Measurements from ENCODE around the gene PTPRT. TPM values are rescaled to one million over a fixed set of nuclear protein-coding genes. Genes with fewer than 3 reads are reported as not detected.

The PTPRT gene
- total RNA-seq, 2 donors from 2014 or later, result 0.11 to 0.35 TPM

DNA sequence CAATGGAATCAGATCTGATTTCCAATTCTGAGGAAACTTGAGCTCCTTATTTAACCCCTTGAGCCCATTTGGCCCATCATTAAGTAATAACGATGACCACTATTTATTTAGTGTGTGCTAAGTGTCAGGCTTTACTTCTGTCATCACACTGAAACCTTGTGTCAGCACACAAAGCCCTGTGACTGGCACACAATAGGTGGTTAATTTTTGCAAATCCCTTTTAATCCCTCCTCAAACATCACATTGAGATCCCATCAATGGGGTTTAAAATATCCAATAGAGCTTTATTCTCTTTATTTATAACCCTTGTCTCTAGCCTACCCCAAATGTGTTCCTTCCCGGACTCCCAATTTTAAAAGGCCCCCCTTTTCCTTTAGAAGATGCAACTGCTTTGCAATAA lies 914.7 kb downstream of the PTPRT start:
- no peaks in the 10 kb centered on the region for H3K4me1 ChIP-seq
- no peak overlapping the region for H3K27ac ChIP-seq
- TF ChIP-seq, protein P1, sequence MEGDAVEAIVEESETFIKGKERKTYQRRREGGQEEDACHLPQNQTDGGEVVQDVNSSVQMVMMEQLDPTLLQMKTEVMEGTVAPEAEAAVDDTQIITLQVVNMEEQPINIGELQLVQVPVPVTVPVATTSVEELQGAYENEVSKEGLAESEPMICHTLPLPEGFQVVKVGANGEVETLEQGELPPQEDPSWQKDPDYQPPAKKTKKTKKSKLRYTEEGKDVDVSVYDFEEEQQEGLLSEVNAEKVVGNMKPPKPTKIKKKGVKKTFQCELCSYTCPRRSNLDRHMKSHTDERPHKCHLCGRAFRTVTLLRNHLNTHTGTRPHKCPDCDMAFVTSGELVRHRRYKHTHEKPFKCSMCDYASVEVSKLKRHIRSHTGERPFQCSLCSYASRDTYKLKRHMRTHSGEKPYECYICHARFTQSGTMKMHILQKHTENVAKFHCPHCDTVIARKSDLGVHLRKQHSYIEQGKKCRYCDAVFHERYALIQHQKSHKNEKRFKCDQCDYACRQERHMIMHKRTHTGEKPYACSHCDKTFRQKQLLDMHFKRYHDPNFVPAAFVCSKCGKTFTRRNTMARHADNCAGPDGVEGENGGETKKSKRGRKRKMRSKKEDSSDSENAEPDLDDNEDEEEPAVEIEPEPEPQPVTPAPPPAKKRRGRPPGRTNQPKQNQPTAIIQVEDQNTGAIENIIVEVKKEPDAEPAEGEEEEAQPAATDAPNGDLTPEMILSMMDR (IDR thresholded peaks at IDR 0.05), result no peak
- H3K36me3 ChIP-seq, result no peaks in the 10 kb centered on the region
- H3K9me3 ChIP-seq, result no peaks in the 10 kb centered on the region
- no peaks in the 10 kb centered on the region for H3K27me3 ChIP-seq
- no peak overlapping the region for H3K4me3 ChIP-seq
- DNase-seq (ENCODE audit: low spot score), result no peak

DNA sequence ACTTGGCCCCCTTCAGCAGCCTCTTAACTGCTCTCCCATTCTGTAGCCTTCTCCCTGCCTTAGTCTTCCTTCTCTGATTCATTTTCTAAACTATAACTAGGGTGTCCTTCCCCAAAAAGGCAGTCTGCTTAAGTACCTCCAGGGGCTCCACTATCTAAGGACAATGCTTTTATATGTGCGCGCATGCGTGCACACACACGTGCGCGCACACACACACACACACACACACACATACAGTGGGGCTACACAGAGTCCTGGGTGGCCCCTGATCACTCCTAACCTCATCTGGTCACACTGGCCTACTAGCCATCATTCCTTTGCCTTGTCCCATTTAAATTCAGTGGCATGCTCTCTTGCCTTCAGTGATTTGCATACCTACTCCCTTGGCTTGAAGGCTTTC lies 917.2 kb downstream of the PTPRT start:
- Histone ChIP-seq H3K9me3 (no peaks in the 10 kb centered on the region), H3K36me3 (no peaks in the 10 kb centered on the region), H3K4me3 (no peak overlapping the region), H3K27me3 (no peaks in the 10 kb centered on the region), H3K27ac (no peak overlapping the region), H3K4me1 (no peaks in the 10 kb centered on the region)
- DNase-seq (ENCODE audit: low spot score), result no peak
- TF ChIP-seq, protein P1 (IDR thresholded peaks at IDR 0.05), result no peak

DNA sequence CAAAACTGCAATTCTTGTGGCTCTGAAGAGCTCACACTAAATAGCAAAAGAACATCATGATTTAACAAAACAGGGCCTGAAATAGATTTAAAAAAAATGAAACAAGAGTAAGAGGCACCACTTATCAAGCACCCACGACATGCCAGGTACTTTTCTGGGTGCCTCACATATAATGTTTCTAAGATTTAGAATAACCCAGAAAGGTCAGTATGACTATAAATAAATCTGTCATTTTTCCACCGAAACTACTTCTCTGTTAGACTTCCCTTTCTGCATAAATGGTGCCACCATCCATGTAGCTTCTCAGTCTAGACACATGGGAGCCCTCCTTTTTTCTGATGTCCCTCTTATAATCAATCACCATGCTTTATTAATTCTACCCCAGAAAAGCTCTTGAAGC lies 919.2 kb downstream of the PTPRT start:
- no peaks in the 10 kb centered on the region for H3K27me3 ChIP-seq
- H3K36me3 ChIP-seq, result no peaks in the 10 kb centered on the region
- H3K4me3 ChIP-seq, result no peak overlapping the region
- no peak overlapping the region for H3K27ac ChIP-seq
- no peaks in the 10 kb centered on the region for H3K4me1 ChIP-seq
- DNase-seq (ENCODE audit: low spot score), result no peak
- H3K9me3 ChIP-seq, result no peaks in the 10 kb centered on the region
- TF ChIP-seq, protein P1 (IDR thresholded peaks at IDR 0.05), result no peak

DNA sequence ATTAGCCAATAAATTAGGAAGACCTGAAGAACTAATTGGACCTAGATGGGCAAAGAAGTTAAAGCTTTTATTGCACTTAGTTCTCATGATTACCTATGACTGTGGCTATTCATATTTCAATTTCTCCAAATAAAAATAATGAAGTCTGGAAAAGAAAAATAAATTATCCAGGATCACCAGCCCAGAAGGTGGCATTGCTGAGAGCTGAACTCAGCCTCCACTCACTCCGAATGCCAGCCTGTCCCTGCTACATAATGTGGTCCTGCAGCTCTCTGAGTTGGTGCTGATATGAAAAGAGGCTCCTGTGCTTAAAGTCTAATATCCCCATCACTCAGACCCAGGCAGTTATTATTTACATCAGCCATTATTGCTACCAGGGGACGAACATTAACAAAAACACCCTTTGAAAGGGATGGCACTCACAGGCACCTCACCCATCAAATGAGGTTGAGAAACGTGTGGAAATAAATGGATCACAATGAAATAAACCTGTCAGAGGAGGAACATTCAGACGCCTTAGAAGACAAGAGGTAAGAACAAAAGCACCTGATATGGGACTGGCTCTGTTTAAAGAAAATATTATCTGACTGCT lies 921.8 kb downstream of the PTPRT start:
- no peak for DNase-seq (ENCODE audit: low spot score)
- Histone ChIP-seq H3K36me3 (no peaks in the 10 kb centered on the region), H3K9me3 (no peaks in the 10 kb centered on the region), H3K4me1 (no peaks in the 10 kb centered on the region), H3K27ac (no peak overlapping the region), H3K4me3 (no peak overlapping the region), H3K27me3 (no peaks in the 10 kb centered on the region)
- TF ChIP-seq, protein P1 (IDR thresholded peaks at IDR 0.05), result no peak

DNA sequence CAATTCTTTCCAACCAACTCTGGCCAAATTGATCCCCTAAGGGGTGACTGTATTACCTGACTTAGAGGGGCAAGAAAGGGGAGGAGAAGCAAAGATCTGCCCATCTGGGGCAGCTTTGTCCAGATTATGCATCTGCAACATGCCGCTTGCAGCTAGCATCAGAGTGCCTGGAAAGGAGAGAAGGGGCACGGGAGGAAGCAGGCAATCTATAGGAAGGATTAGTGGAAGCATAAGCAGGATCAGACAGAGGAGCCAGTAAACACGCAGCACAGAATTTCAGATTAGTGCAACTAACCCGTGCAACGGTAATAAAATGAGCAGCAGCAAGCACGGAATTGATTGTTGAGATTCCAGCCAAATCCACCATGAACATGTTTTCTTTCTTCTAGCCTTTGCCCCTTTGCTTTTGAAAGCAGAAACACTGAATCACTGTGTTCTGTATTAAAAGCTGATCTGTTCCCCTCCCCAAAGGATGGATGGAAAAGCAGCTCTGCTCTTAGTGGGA lies 927.9 kb downstream of the PTPRT start:
- Histone ChIP-seq H3K4me1 (no peaks in the 10 kb centered on the region), H3K27ac (no peak overlapping the region), H3K36me3 (no peaks in the 10 kb centered on the region), H3K9me3 (no peaks in the 10 kb centered on the region), H3K4me3 (no peak overlapping the region), H3K27me3 (no peaks in the 10 kb centered on the region)
- TF ChIP-seq, protein P1 (IDR thresholded peaks at IDR 0.05), result no peak
- no peak for DNase-seq (ENCODE audit: low spot score)

DNA sequence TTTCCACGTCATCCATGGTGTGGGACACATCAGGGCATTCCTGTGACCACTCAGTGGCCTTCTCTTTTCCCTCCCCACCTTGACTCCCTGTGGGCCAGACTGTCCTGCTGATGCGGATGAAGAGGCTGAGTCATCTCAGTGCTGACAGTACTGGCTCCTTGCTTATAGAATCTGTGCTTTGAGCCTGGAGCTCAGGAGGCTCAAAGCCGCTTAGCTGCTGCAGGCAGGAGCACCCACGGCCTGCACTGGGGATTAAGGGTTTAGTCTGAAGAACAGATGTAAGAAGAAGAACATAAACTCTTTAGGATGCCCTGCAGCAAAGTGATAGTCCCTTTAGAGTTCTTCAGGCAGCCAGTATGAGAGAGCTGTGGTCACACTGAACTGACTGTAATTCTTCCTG lies 929.5 kb downstream of the PTPRT start:
- Histone ChIP-seq H3K9me3 (no peaks in the 10 kb centered on the region), H3K4me1 (no peaks in the 10 kb centered on the region)
- no peak for DNase-seq (ENCODE audit: low spot score)

More for the DNA sequence above, 929.5 kb downstream of the PTPRT start:
- H3K36me3 ChIP-seq, result no peaks in the 10 kb centered on the region
- H3K27me3 ChIP-seq, result no peaks in the 10 kb centered on the region
- H3K27ac ChIP-seq, result no peak overlapping the region
- TF ChIP-seq, protein P1 (IDR thresholded peaks at IDR 0.05), result no peak
- H3K4me3 ChIP-seq, result no peak overlapping the region
